Smooth muscle cell of the brain vasculature (primary cell): Measurements from ENCODE around the gene SDF2L1.

Experiments
- DNase-seq: peaks from one replicate; pipeline ENCODE4 v3.0.0-alpha.2; 2012; ENCODE audit warnings: low read depth, low spot score

Gene SDF2L1

GRCh38 chr22:21622011-21622918 lies 19.8 kb upstream of the SDF2L1 start:
- DNase-seq: no peak

GRCh38 chr22:21622919-21623647 lies 19.0 kb upstream of the SDF2L1 start:
- no peak for DNase-seq

- no peak for DNase-seq
Observed at GRCh38 chr22:21623648-21623970, 18.5 kb upstream of the SDF2L1 start.

- DNase-seq: no peak
Observed at GRCh38 chr22:21624120-21624879, 17.8 kb upstream of the SDF2L1 start.

GRCh38 chr22:21624880-21625791 lies 17.0 kb upstream of the SDF2L1 start:
- DNase-seq: no peak

- DNase-seq: no peak
Observed at GRCh38 chr22:21626073-21626734, 15.9 kb upstream of the SDF2L1 start.

DNA sequence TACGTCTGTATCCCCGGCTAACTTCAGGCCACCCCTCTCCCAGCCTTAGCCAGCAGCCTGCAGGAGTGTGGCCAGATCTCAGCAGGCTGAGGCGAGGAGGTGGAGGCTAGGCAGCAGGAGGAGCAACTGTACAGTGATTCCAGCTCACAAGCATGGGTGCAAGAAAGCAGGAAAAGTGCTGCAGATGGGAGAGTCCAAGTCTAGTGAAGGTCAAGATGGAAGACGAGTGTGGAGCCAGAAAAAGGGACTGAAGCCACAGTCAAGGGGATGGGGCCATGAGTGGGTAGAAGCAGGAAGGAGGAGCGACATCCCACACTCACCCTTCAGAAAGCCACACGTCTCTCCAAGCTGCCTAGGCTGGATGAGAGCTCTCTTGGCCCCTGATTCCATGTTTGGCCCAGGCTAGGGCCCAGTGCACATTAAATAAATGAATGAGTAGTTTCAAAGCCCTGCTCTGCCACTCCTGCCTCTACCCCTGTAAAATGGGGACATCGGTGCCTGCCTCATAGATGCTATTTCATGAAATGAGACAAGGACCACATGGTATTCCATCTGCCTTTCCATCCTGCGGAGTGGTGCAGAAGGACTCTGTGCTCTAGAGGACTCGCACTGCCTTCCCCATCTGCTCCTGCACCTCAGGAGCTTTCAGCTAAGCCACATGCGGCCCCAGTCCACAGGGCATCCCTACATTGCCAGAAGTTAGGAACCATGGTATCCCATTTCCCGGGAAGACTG lies 15.2 kb upstream of the SDF2L1 start:
- DNase-seq: no peak

DNA sequence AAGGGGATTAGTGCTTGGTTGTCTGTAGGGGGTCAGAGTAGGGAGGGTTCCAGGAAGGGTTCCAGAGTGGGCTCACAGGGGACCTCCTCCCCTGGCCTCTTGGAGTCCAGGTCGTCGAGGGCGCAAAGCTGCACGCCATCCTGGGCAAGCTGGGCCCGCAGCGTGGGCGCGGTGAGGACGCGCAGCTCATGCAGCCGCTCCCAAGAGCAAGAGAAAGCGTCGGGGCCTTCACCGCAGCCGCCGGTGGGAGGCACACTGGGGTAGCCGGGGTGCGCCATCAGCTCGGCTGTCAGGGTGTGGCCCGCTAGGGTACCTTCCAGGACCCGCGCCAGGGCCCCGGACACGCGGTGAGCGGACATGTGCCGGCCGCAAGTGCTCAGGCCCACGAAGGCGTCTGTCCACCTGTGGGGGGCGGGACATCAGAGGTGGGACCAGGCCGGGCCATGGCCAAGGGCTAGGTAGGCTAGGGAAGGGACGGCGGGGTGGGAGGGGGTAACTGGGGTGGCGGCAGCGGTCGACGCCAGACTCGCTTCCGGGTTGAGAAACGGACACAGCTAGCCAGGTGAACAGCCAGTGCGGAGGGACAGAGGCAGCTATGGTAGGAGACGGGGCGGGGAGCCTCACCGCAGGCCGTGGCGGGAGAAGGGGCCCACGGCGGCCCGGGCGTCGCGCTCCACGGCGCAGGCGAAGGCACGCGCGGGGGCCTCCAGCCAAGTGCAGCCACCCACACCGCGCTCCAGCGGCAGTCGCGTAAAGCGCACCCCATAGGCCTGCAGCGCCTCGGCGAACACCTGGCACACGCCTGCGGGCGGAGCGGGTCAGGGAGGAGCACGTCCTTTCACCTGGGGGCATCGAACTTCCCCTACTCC lies 13.5 kb upstream of the SDF2L1 start:
- no peak for DNase-seq

- peak; percentile 75 for DNase-seq
Observed at GRCh38 chr22:21629255-21630149, 12.6 kb upstream of the SDF2L1 start, which contains the start of gene YDJC. TSS of gene YDJC (minus strand) at chr22:21630022. CDS start at chr22:21630014, 8 bp downstream.

- DNase-seq: no peak
Observed at GRCh38 chr22:21631025-21631424, 11.1 kb upstream of the SDF2L1 start.

GRCh38 chr22:21632237-21632895 lies 9.7 kb upstream of the SDF2L1 start, which contains the start of gene CCDC116:
TSS of gene CCDC116 (plus strand) at chr22:21632760. CDS start at chr22:21633182, 422 bp downstream.
- DNase-seq: no peak

DNA sequence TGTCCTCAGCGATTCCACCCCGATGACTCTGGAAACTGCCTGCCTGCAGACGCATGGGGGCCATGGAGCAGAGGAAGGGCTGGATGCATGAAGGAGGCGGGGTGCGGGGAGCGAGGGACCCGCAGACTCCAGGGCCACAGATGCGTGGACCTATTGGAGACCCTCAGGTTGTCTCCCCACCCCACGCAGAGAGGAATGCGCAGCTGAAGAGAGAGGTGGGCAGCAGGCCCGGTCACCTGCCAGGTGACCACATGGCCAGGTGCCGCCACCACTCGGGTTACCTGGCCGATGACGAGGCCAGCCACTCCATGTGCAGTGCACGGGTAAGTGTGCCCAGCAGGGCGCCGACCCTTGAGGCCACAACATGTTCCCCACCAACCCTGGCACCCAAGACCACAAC lies 9.2 kb upstream of the SDF2L1 start:
- DNase-seq: no peak

GRCh38 chr22:21633481-21633880 lies 8.6 kb upstream of the SDF2L1 start:
- DNase-seq: no peak

GRCh38 chr22:21634081-21634480 lies 8.0 kb upstream of the SDF2L1 start:
- DNase-seq: no peak

- no peak for DNase-seq
Observed at GRCh38 chr22:21634844-21635243, 7.3 kb upstream of the SDF2L1 start.

DNA sequence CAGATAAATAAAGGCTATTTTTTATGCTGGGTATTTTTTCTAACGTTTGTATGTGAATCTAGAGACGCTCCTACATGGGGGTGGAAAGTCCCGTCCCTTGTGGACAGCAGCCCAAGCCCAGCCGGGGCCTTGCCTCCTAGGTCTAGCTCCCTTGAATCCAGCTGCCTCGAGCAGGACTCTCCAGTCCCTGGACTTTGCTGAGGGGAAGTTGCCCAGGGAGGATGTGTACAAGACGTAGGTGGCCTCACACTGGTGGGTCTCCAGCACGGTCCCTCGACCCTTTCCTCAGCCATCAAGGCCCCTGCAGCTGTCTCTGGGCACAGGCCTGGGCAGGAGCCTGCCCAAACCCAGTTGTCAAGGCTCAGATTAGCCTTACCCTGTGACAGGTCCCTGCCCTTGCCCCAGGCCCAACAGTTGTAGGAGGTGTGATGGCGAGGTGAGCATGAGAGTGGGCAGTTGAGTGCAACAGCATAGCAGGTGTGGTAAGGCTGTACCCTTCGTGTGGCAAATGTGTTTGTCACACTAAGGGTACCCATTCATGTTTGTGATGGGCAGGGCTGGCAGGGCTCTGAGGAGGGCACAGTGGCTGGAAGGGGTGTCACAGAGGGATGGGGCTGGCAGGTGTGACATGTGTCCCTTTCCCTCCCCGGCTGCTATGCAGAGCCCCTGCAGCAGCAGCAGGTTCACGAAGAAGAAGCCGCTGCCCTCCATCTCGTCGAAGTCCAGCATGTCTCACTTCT lies 6.2 kb upstream of the SDF2L1 start:
- DNase-seq: no peak
